Parathyroid adenoma (tissue), 2 donors: ENCODE data around the gene PPP1R14D.
A peak's percentile ranks its signal among the peaks of the same experiment; 100 is the strongest.
"Not testable (repeated sequence)": the region's sequence is repeated elsewhere in the genome, so short reads cannot be mapped to it uniquely, and the experiment has no call there.

ENCODE experiments used
- H2AFZ ChIP-seq: fragments of 300-600 bp; sonication (generic); one replicate; pipeline ENCODE4 v1.7.0; 2017; ENCODE audit warnings: antibody characterized with exemption, mild to moderate bottlenecking
- H3K27ac ChIP-seq: fragments of 300-600 bp; sonication (generic); one replicate; pipeline ENCODE4 v1.7.0; 2017
- H3K27me3 ChIP-seq: fragments of 300-600 bp; sonication (generic); one replicate; pipeline ENCODE4 v1.7.0; 2017; ENCODE audit warnings: low read length; ENCODE audit not compliant: control insufficient read depth, insufficient read depth
- H3K36me3 ChIP-seq: fragments of 300-600 bp; sonication (generic); one replicate; pipeline ENCODE4 v1.7.0; 2017; ENCODE audit warnings: low read length; ENCODE audit not compliant: control insufficient read depth, insufficient read depth
- H3K4me1 ChIP-seq: fragments of 300-600 bp; sonication (generic); one replicate; pipeline ENCODE4 v1.7.0; 2017; ENCODE audit warnings: control low read depth
- H3K4me2 ChIP-seq: fragments of 300-600 bp; sonication (generic); one replicate; pipeline ENCODE4 v1.7.0; 2017; ENCODE audit warnings: low read length
- H3K4me3 ChIP-seq: fragments of 300-600 bp; sonication (generic); one replicate; pipeline ENCODE4 v1.7.0; 2017; ENCODE audit warnings: low read depth, low read length
- H3K79me2 ChIP-seq: fragments of 300-600 bp; sonication (generic); one replicate; pipeline ENCODE4 v1.7.0; 2017; ENCODE audit warnings: control low read depth
- H3K9ac ChIP-seq: fragments of 300-600 bp; sonication (generic); one replicate; pipeline ENCODE4 v1.7.0; 2017; ENCODE audit warnings: mild to moderate bottlenecking
- H3K9me3 ChIP-seq: fragments of 300-600 bp; sonication (generic); one replicate; pipeline ENCODE4 v1.7.0; 2017; ENCODE audit warnings: low read length; ENCODE audit not compliant: control insufficient read depth
- CTCF ChIP-seq: fragments of 300-600 bp; sonication (generic); IDR thresholded peaks from one replicate; pipeline ENCODE4 v1.7.0; 2017; ENCODE audit warnings: antibody characterized with exemption, mild to moderate bottlenecking
- donor health status: primary hyperparathyroidism.

Gene PPP1R14D

GRCh38 chr15:40867199-40867598 lies 38.7 kb upstream of the PPP1R14D start:
- Histone ChIP-seq H3K27ac (no peak overlapping the region), H3K4me1 (no peaks in the 10 kb centered on the region)
- no peak for TF ChIP-seq CTCF

DNA sequence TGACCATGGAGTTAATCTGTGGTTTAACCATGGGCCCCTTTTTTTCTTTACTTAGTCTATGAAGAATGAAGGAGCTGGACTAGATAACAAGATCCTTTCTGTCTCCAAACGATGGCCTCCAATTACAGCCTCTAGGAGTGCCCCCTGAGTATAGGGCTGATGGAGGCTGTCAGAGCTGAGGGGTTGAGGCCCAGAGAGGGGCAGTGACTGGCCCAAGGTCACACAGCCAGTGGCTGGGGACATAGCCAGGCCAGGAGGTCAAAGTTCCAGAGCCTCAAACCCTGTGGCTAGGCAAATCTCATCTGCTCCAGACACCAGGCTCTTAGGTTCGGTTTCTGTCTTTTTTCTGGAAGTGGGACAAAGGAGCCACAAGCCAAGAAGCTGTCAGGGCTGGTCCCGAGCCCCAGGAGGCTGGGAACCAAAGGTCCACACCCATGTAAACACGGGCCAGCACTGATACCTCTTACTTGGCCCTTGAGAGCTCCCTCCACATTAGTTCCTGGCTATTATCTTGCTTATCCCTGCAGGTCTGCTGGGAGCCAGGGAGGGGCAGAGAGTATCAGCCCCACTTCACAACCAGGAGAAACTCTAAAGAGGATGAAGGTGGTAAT lies 35.3 kb upstream of the PPP1R14D start:
- TF ChIP-seq CTCF, result no peak
- Histone ChIP-seq H3K4me1 (no peaks in the 10 kb centered on the region), H3K9me3 (no peaks in the 10 kb centered on the region), H3K27ac (no peak overlapping the region), H2AFZ (no peak overlapping the region), H3K36me3 (no peaks in the 10 kb centered on the region), H3K27me3 (no peaks in the 10 kb centered on the region), H3K4me3 (no peak overlapping the region), H3K79me2 (no peaks in the 10 kb centered on the region), H3K9ac (no peak overlapping the region), H3K4me2 (no peak overlapping the region)

More at GRCh38 chr15:40867199-40867598, 38.7 kb upstream of the PPP1R14D start:
- H3K27me3 ChIP-seq, result no peaks in the 10 kb centered on the region
- no peak overlapping the region for H3K9ac ChIP-seq
- no peaks in the 10 kb centered on the region for H3K9me3 ChIP-seq
- no peaks in the 10 kb centered on the region for H3K79me2 ChIP-seq
- H3K36me3 ChIP-seq, result no peaks in the 10 kb centered on the region
- H2AFZ ChIP-seq, result no peak overlapping the region
- no peak overlapping the region for H3K4me2 ChIP-seq
- H3K4me3 ChIP-seq, result no peak overlapping the region

- H2AFZ ChIP-seq, H3K27ac ChIP-seq, H3K4me1 ChIP-seq, H3K27me3 ChIP-seq, H3K4me2 ChIP-seq, H3K9me3 ChIP-seq, H3K79me2 ChIP-seq, H3K4me3 ChIP-seq, H3K36me3 ChIP-seq, H3K9ac ChIP-seq: not testable (repeated sequence)
Observed at GRCh38 chr15:40861147-40861546, 32.6 kb upstream of the PPP1R14D start.

- Histone ChIP-seq H3K4me3 (no peak overlapping the region), H3K27me3 (no peaks in the 10 kb centered on the region), H3K4me1 (no peaks in the 10 kb centered on the region), H2AFZ (no peak overlapping the region), H3K9ac (no peak overlapping the region), H3K36me3 (no peaks in the 10 kb centered on the region), H3K79me2 (no peaks in the 10 kb centered on the region), H3K27ac (no peak overlapping the region), H3K9me3 (no peaks in the 10 kb centered on the region), H3K4me2 (no peak overlapping the region)
- TF ChIP-seq CTCF, result peak; percentile 65
Observed at GRCh38 chr15:40859206-40859851, 30.8 kb upstream of the PPP1R14D start.

DNA sequence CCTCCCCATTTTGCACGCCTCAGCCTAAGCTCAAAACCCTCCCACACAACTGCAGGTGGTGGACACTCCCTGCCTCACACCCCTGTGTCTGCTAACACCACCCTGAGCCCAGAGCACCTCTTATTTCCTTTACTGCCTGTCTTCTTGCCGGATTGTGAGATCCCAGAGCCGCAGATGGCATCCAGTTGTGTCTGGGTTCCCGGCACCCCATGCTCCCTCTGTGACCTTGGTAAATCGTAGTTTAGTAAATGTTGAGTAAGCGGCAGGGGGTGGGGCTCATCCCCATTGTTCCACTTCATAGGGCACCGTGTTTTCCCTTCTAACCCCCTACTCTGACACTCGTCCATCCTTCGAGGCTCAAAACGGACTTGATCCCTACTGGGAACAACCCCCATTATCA lies 30.2 kb upstream of the PPP1R14D start:
- no peak overlapping the region for H3K9ac ChIP-seq
- no peaks in the 10 kb centered on the region for H3K36me3 ChIP-seq
- H3K4me2 ChIP-seq, result no peak overlapping the region
- no peak overlapping the region for H3K4me3 ChIP-seq
- H3K79me2 ChIP-seq, result no peaks in the 10 kb centered on the region
- H3K27ac ChIP-seq, result no peak overlapping the region
- no peaks in the 10 kb centered on the region for H3K4me1 ChIP-seq
- H3K27me3 ChIP-seq, result no peaks in the 10 kb centered on the region
- TF ChIP-seq CTCF, result no peak
- H3K9me3 ChIP-seq, result no peaks in the 10 kb centered on the region
- no peak overlapping the region for H2AFZ ChIP-seq
